Right forelimb (tissue), 1 donor: ENCODE data around the gene DIPK1A.
A peak's percentile ranks its signal among the peaks of the same experiment; 100 is the strongest.

Source experiments
- DNase-seq: peaks from one replicate; pipeline ENCODE4 v3.0.0-alpha.2; 2018

The DIPK1A gene

DNA sequence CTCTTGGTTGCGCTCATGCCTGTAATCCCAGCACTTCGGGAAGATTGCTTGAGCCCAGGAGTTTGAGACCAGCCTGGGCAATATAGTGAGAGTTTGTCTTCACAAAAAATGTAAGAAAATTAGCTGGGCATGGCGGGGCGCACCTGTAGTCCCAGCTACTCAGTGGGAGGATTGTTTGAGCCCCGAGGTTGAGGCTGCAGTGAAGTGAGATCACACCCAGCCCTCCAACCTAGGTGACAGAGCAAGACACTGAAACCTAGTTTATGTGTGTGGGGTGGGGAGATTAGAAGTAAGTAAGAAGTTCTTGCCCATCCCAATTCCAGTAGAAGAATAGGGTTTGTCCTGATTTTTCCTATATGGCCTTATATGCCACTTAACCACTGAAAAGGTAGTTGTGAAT lies 127.4 kb downstream of the DIPK1A start:
- DNase-seq, result no peak

DNA sequence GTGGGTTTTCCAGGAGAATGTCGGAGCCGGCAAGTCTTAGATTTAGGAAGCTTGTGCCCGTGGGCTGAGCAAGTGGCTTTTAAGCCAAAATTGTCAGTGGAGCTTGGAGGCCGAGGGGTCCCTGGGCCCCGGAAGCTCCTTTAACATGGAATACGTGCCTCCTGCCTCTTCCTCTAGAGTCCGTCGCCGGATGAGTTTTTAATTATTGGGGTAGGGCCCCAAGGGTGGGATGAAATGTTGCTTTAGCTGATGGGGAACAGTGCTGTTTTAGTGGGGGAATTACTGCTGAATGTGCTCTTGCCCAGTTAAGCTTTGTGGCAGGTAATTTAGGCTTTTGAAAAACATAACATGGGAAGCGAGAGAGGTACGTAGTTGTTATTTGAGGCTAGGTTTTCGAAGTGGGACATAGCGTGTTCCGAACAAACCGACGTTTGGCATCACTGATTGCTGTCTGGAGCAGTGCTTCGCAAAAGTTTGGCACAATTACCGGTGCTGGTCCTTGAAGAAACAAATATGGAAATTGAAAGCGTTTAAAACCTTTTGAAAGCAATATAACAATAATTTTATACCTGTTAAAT lies 128.6 kb downstream of the DIPK1A start:
- DNase-seq, result peak; percentile 44

DNA sequence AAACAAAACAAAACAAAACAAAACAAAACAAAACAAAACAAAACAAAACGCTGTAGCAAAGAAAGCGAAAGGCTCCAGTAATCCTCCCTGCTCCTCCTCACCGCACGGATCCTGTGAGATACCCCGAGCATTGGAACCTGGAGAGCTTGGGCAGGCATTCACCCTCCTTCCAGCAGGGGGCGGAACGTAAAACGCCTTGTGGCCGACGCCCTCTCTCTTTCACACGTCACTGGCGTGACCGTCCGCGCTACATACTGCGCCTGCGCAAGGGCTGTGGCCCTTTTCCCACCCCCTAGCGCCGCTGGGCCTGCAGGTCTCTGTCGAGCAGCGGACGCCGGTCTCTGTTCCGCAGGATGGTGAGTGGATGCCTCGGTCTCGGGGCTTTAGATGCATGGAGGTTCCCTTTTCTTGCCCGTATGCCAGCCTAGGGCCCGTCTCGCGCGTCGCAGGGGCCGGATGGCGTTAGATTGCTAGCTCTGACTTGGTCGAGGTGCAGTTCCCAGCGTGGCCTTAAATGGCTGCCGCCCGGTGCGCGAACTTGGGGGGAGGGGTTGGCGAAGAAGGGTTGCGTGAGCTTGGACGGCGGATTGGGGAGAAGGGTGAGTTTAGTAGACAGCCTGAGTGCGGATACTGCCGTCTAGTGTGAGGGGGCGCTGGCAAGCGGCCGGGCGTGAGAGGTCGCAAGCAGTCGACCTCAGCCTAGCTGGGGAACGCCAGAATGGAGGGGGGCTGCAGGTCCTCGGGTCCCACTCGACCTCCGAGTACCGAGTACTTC lies 129.3 kb downstream of the DIPK1A start, which contains the start of gene RPL5:
RPL5 (plus strand) TSS at position 279 of the 775 bp plus-strand sequence; CDS start at position 354, 75 bp downstream.
- DNase-seq, result peak; percentile 98

DNA sequence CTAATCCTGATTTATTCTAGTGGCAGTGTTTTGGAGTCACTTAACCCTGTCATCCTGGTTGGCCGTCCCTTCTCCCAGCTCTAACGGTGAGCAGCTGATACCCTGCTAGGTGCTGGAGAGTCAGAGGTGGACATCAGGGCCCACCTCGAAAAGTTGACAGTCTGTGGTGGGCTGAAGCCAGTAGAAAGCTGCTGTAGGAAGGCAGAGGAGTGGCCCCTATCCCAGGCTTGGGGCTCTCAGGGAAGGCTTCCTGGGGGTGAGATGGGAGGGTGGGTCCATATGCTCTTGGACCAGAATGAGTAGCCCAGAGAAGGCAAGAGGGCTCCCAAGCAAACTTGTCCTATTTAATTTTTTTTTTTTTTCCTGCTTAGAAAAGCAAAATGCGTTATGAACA lies 129.9 kb downstream of the DIPK1A start:
- no peak for DNase-seq

DNA sequence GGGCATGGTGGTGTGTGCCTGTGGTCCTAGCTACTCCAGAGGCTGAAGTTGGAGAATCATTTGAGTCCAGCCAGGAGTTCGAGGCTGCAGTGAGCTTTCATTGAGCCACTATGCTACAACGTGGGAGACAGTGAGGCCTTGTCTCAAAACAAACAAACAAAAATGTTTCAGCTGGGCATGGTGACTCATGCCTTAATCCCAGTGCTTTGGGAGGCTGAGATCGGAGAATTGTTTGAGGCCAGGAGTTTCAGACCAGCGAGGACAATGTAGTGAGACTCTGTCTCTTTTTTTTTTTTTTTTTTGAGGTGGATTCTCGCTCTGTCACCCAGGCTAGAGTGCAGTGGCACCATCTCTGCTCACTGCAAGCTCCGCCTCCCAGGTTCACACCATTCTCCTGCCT lies 134.5 kb downstream of the DIPK1A start:
- no peak for DNase-seq

DNA sequence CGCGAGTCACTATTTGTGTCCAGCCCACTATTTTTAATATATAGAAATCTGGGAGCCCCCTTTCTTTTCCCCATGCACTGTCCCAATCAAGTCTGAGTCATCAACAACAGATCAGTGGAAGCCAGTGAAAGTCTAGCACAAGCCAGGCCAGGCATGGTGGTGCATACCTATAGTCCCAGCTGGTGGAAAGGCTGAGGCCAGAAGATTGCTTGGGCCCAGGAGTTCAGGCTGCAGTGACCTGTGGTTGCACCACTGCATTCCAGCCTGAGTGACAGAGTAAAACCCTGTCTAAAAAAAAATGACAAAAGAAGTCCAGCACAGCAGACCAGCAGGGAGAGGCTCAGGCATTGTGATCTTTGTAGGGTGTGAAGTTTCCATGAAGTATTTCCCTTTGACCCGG lies 138.4 kb downstream of the DIPK1A start:
- no peak for DNase-seq

DNA sequence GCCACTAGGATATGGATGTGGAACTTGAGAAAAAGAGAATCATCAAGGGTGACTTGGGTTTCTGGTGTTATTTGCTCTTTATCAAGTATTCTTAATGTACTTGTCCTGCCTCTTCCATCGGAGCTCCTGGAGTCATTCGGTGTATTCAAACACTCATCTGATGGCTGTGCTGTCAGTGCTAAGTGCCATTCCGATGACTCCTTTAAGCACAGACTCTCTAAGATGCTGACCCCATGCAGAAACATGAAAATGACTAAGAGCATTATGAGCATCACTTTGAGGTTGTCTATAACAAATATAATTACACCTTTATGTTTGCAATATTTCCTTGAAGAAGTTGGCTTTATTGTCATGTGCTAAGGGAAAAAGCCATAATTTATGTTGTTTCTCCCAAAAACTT lies 140.7 kb downstream of the DIPK1A start:
- no peak for DNase-seq

DNA sequence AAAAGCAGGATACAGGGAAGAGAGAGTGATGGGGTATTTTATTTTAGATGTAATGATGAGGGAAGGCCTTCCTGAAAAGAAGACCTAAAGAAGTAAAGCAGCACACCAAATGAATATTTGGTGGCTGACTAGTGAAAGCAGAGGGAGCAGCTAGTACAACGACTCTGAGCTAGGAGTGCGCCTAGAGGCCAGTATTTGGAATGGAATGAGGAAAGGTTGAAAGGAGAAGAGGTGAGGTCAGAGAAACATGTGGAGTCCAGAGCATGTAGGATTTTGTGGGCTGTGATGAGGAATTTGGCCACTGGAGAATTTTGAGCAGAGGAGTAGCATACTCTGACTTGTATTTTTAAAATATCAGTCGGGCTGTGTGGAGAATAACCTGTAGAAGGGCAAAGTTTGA lies 141.2 kb downstream of the DIPK1A start:
- DNase-seq, result no peak

DNA sequence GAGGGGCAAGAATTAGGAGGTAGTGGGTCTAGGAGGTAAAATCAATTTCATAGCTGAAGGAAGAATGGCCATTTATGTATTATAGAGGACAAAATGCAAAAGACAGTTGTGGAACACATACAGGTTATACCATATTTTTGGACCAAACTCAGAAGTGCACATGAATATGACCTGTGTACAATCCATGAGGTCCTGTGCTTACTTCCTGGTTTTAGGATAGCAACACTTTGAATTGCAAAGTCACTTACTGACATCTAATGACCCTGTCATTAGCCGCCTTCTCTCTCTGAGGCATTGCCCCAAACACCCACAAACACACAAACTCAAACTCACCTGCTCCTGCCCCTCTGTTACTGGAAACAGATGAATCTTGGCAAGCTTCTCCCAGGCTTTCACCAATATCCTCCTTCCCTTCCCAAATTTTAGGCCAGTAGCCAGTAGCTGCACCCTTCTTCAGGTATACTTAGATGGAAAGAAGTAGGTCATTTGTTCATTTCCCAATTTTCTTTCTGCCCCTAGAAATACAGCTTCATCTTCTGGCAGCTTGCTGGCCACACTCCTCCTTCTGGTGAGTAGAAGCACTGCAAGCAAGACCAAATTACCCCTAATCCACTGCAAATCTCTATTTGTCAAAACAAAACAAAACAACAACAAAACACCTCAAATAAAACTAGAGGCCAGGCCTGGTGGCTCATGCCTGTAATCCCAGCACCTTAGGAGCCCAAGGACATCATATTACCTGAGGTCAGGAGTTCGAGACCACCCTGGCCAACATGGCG lies 143.1 kb downstream of the DIPK1A start:
- DNase-seq, result no peak

DNA sequence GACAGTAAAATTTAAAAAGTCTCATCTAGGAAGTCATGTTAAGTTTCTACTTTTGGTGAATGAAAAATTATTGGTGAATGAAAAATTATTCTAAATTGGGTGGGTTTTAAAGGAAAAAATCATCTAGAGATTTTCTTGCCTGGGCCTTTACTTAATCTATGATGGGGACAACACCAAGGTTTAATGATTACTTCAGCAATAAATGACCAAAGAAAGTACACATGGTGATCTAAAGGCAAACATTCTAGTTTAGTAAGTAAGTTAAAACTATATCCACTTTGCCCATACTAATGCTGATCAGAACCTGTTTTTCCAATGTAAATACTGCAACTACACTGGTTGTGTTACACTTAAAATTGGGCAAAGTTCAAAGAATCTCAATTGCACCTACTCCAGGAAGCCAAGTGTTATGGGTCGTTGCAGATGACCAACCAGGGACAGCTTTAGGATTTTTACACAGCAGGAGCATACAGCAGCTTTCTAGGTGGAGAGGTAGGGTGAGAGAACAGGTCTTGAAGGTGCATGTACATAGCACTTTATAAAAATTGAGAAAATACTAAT lies 144.0 kb downstream of the DIPK1A start:
- no peak for DNase-seq

DNA sequence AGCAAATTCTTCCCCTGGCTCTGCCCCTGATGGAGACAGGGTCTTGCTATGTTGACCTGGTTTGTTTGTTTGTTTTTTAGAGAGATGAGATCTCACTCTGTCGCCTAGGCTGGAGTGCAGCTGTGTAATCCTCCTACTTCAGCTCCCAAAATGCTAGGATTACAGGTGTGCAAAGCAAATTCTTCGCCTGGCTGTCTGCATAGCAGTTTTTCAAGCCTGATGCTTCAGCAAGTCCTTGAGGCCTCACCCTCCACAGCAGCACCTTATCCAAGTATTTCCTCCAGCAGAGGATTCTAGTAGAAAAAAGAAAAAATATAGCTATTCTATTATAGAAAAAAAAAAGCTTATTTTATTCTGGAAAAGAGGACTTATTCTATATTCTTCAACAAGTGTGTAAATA lies 144.5 kb downstream of the DIPK1A start:
- DNase-seq, result no peak

DNA sequence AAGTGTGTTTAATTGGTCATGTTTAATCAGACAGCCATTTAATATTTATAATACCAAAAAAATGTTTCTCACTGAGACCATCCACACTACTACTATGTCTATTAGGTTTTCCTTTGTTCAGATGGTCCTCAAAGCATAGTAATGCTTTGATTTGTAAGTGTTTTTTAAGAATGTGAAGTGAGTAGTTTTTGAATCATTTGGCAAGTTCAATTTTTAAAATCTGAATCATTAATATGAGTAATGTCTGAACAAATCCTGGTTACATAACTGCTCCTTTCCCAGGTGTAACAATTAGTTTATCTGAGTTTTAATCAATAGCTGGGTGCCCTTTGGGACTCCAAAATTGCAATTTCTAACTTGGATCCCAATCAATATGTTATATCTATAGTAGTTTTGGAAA lies 152.9 kb downstream of the DIPK1A start:
- DNase-seq, result no peak

DNA sequence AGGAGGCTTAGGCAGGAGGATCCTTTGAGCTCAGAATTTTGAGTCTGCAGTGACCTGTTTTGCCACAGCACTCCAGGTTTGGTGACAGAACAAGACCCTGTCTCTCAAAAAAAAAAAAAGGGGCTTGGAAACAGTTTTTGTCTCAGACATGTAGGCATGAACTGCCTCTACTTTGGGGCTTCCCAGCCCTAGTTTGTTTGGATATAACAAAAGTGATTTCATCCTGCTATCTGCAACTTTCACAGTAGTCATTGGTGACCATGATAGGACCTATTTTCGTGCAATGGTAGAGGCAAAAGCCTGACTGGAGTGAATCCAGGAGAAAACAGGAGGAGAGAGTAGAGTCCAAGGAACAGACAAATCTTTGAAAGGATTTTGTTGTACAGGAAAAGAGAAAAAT lies 156.0 kb downstream of the DIPK1A start:
- DNase-seq, result no peak

DNA sequence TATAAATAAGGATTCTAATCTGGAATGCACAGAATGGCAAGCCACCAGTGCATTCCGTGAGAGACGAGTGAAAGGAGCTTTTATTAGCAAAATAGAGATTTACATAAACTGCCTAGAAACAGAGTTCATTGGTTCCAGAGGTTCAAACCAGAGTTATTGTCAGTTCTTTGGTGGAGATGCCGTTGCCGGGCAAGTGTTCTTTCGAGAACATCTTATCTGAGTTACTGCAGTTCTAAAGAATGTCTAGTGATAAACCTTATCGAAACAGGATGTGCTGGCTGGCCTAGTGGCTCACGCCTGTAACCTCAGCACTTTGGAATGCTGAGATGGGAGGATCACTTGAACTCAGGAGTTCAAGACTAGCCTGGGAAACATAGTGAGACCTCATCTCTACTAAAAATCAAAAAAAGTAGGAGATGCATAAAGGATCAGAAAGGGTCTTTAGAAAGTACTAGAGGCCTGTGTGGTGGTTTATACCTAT lies 156.5 kb downstream of the DIPK1A start:
- no peak for DNase-seq

DNA sequence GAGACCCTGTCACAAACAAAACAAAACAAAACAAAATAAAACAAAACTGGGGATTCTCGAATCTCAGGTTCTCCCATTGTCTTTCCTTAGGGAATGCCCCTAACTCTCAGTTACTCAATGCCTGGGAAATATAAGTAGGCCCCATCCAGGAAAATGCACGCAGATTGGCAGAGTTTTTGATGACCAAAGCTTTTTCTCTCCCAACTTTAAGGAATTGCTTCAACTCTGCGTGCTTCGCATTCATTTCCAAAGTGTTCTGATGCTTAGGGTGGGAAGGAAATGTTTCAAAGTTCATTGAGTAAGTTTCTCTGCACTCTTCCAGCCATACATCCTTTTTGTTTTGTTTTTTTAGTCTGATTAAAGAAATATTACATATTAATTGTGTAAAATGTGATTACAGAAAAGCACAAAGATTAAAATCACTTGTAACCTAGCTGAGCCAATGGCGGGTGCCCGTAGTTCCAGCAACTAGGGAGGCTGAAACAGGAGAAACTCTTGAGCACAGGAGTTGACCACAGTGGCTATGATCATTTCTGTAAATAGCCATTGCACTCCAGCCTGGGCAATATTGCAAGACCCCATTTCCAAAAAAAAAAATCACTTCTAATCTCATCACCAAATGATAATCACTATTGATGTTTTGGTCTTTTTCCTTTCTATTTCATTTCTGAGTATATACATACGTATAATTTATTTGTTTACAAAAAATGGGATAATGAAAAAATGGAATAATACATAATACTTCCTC lies 157.9 kb downstream of the DIPK1A start:
- DNase-seq, result no peak

DNA sequence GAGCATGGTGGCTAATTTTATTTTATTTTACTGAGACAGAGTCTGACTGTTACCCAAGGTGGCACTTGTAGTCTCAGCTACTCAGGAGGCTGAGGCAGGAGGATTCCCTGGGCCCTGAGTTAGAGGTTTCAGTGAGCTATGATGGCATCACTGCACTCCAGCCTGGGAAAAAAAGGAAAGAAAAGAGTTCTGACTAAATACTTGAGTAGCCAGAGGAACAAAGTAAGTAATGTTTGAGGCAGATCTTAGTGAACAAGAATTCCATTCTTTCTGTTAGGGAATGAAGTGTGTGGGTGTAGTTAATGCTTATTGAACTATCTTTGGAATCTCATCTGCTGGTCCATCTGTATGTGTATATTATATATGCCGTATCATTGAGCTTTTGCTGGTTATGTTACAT lies 163.3 kb downstream of the DIPK1A start:
- no peak for DNase-seq

DNA sequence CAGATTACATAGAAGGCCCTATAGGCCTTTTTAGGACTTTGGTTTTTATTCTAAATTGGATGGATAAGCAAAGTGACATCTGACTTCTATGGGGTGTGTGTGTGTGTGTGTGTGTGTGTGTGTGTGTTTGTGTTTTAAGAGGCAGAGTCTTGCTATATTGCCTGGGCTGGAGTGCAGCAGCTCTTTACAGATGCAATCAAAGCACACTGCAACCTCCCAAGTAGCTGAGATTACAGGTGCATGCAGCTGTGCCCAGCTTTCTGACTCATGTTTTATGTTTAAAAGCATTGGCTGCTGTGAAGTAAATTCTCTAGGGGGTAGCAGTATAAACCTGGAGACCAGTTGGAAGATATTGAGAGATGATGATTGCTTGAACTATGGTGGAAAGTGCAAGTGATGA lies 164.0 kb downstream of the DIPK1A start:
- no peak for DNase-seq

DNA sequence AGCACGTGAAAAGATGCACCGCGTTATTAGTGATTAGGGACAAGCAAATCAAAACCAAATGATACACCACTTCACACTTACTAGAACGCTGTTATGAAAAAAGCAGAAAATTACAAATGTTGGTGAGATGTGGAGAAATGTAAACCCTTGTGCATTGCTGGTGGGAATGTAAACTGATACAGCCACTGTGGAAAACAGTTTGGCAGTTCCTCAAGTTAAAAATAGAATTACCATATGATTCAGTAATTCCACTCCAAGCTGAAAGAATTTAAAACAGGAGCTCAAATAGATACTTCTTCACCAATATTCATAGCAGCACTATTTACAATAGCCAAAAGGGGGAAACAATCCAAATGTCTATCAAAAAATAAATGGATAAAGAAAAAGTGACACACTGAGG lies 166.1 kb downstream of the DIPK1A start:
- no peak for DNase-seq

DNA sequence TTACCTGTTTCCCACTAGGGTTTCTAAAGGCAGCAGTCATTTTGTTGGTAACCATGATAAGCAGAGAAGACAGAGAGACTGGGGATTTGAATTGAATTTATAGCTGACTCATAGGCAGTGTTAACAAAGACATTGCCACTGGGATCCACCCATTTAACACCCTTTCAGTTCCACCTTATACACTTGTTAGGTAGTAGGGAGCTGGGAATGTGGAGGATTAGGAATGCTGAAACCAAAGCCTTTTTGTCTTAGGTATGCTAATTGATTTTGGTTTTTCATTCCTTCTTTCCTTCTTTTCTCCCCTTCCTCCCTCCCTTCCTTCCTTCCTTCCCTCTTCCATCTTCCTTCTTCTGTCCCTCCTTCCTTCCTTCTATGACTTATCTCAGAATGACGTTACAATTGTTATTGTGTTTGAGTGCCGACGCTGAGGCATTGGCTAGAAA lies 168.9 kb downstream of the DIPK1A start:
- DNase-seq, result no peak
